HepG2 (cell line): ENCODE measurements around the gene AANAT. TPM values are rescaled to one million over a fixed set of nuclear protein-coding genes. Genes with fewer than 3 reads are reported as not detected.

ENCODE experiments used
- BRD4 ChIP-seq: sonication (generic); formaldehyde crosslinking; IDR thresholded peaks from 2 replicates; pipeline ENCODE4 v1.4.0; 2020; ENCODE audit warnings: missing genetic modification reagents
- CBX1 ChIP-seq: IDR thresholded peaks from one replicate; pipeline ENCODE4 v1.6.1; 2016; ENCODE audit warnings: antibody characterized with exemption, low read depth
- CBX2 ChIP-seq, 2 experiments: fragments of 200-600 bp in 1 of 2; sonication (generic); formaldehyde crosslinking in 1 of 2; IDR thresholded peaks; 2 replicates each; pipeline versions ENCODE4 v1.7.0 to v1.8.1; 2018 to 2022; ENCODE audit warnings: low read depth in 2 of 2, low read length in 1 of 2, mild to moderate bottlenecking in 1 of 2, missing genetic modification reagents in 1 of 2
- HMG20A ChIP-seq: IDR thresholded peaks from 2 replicates; pipeline ENCODE4 v1.6.1; 2016; ENCODE audit warnings: borderline replicate concordance
- HNRNPH1 ChIP-seq: fragments of 200-400 bp; formaldehyde crosslinking; optimal IDR thresholded peaks from 2 replicates; pipeline ENCODE3; 2017; ENCODE audit warnings: mild to moderate bottlenecking, low read depth, low read length
- HNRNPLL ChIP-seq: fragments of 200-400 bp; formaldehyde crosslinking; IDR thresholded peaks from 2 replicates; pipeline ENCODE4 v1.6.1; 2017; ENCODE audit warnings: mild to moderate bottlenecking, low read depth, low read length; ENCODE audit not compliant: poor library complexity, severe bottlenecking
- JARID2 ChIP-seq: sonication (generic); formaldehyde crosslinking; IDR thresholded peaks from 2 replicates; pipeline ENCODE4 v1.8.1; 2023; ENCODE audit warnings: missing genetic modification reagents, inconsistent platforms; ENCODE audit not compliant: insufficient replicate concordance
- KLF13 ChIP-seq: sonication (generic); formaldehyde crosslinking; IDR thresholded peaks from 2 replicates; pipeline ENCODE4 v1.4.0; 2020; ENCODE audit warnings: mild to moderate bottlenecking, missing genetic modification reagents
- SSRP1 ChIP-seq: IDR thresholded peaks from 2 replicates; pipeline ENCODE4 v1.6.1; 2016; ENCODE audit warnings: control low read depth
- ZBTB21 ChIP-seq: sonication (generic); formaldehyde crosslinking; IDR thresholded peaks from 2 replicates; pipeline ENCODE4 v1.4.0; 2020; ENCODE audit warnings: missing genetic modification reagents
- ZFAT ChIP-seq: sonication (generic); formaldehyde crosslinking; conservative IDR thresholded peaks from 2 replicates; pipeline ENCODE4 v1.8.1; 2023; ENCODE audit warnings: missing genetic modification reagents, inconsistent platforms
- ZKSCAN8 ChIP-seq: IDR thresholded peaks from 2 replicates; pipeline ENCODE4 v1.6.1; 2016; ENCODE audit warnings: borderline replicate concordance, missing genetic modification reagents, missing compliant biosample characterization
- ZNF33B ChIP-seq: sonication (generic); formaldehyde crosslinking; IDR thresholded peaks from 2 replicates; pipeline ENCODE4 v1.5.1; 2020; ENCODE audit warnings: mild to moderate bottlenecking, missing genetic modification reagents
- ZNF550 ChIP-seq: sonication (generic); formaldehyde crosslinking; IDR thresholded peaks from 2 replicates; pipeline ENCODE4 v1.4.0; 2020; ENCODE audit warnings: mild to moderate bottlenecking, missing genetic modification reagents, borderline replicate concordance
- ZNF597 ChIP-seq: sonication (generic); formaldehyde crosslinking; IDR thresholded peaks from 2 replicates; pipeline ENCODE4 v1.5.0; 2020; ENCODE audit warnings: missing genetic modification reagents
- ZNF598 ChIP-seq: sonication (generic); formaldehyde crosslinking; IDR thresholded peaks from 2 replicates; pipeline ENCODE4 v1.5.1; 2020; ENCODE audit warnings: mild to moderate bottlenecking, missing genetic modification reagents, borderline replicate concordance
- ZNF609 ChIP-seq: sonication (generic); formaldehyde crosslinking; IDR thresholded peaks from 2 replicates; pipeline ENCODE4 v1.4.0; 2020; ENCODE audit warnings: mild to moderate bottlenecking, missing genetic modification reagents, borderline replicate concordance
- ZNF709 ChIP-seq: sonication (generic); formaldehyde crosslinking; IDR thresholded peaks from 2 replicates; pipeline ENCODE4 v1.5.0; 2020; ENCODE audit warnings: mild to moderate bottlenecking, missing genetic modification reagents
- ZNF788 ChIP-seq: sonication (generic); formaldehyde crosslinking; IDR thresholded peaks from 2 replicates; pipeline ENCODE4 v1.5.0; 2020; ENCODE audit warnings: mild to moderate bottlenecking, missing genetic modification reagents, borderline replicate concordance
- ZNF792 ChIP-seq: IDR thresholded peaks from 2 replicates; pipeline ENCODE4 v1.6.1; 2016
- polyA plus RNA-seq, 8 experiments: library from polyadenylated mRNA; depleted of rRNA in 3 of 8; stranded (reverse) in 7 of 8; unstranded in 1 of 8; fragments of >200 nt; fragmentation: Illumina TruSeq in 4 of 8; extraction: Trizol in 4 of 8; gene quantifications; 2 replicates each; pipeline versions ENCODE4 v1.2.1 to v1.2.3, GENCODE V29; 2011 to 2016; ENCODE audit warnings: low read depth in 4 of 8, missing spikeins in 1 of 8, mixed read lengths in 1 of 8; ENCODE audit not compliant: insufficient read depth in 1 of 8
- total RNA-seq, 5 experiments: library from RNA; depleted of rRNA; stranded (reverse); fragments of >200 nt; fragmentation: Illumina TruSeq; extraction: Trizol; gene quantifications; 2 replicates each; pipeline ENCODE4 v1.2.3, GENCODE V29; 2016; ENCODE audit warnings: low read depth in 1 of 5
- TF ChIP-seq, protein P1 (sequence below): sonication (generic); formaldehyde crosslinking; IDR thresholded peaks from 2 replicates; pipeline ENCODE4 v1.5.1; 2020; ENCODE audit warnings: mild to moderate bottlenecking, missing genetic modification reagents, borderline replicate concordance

The AANAT gene
- total and polyA plus RNA-seq, 2 of the 13 experiments (the other 11 are each of a cell fraction or from before 2014, with no cell fraction given): 0.07 TPM; not detected in 1

DNA sequence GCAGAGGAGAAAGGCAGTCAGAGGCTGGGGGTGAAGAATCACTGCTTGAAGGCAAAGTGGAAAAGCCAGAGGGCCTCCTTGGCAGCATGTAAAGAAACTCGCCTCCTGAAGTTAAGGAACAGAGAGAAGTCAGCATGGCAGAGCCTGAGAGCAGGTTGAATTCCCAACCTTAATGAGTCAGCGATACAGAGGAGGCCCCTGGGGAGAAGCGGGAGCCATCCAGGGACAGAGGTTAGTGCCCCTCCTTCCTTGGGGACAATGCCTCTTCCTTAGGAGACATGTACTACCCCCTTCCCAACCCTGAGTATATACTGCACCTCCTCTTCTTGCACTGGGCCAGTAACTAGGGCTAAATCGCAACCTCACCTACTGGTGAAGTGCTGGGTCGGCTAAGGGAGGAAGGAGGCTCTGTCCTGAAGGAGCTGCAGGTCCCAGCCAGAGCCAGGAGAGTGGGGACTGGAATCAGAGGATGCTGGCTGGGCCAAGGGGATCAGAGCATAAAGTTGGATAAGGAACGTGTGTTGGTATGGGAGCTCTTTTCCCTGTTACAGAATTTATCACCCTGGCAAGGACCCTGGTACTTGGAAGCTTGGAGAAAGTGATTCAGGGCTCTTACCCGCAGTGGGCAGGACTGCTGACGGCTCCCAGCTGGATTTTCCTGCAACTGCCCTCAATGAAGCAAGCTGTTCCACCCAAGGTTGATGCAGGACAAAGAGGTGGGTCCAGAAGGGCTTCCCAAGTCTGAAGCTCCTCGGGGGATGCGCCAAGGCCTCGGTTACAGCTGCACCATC, 5.4 kb upstream of the AANAT start (continued):
- TF ChIP-seq, protein P1, sequence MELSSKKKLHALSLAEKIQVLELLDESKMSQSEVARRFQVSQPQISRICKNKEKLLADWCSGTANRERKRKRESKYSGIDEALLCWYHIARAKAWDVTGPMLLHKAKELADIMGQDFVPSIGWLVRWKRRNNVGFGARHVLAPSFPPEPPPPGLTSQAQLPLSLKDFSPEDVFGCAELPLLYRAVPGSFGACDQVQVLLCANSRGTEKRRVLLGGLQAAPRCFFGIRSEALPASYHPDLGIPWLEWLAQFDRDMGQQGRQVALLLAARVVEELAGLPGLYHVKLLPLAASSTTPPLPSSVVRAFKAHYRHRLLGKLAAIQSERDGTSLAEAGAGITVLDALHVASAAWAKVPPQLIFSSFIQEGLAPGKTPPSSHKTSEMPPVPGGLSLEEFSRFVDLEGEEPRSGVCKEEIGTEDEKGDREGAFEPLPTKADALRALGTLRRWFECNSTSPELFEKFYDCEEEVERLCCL (CRISPR knock-in tag): no peak
- no peak for TF ChIP-seq ZNF597
- TF ChIP-seq HNRNPLL: no peak
- no peak for TF ChIP-seq HMG20A (CRISPR knock-in tag)
- TF ChIP-seq CBX1: no peak
- no peak for TF ChIP-seq ZBTB21 (CRISPR knock-in tag)
- TF ChIP-seq BRD4: no peak
- no peak for TF ChIP-seq ZNF609 (CRISPR knock-in tag)
- TF ChIP-seq HNRNPH1: no peak
- TF ChIP-seq JARID2 (CRISPR knock-in tag): no peak
- TF ChIP-seq ZNF709 (CRISPR knock-in tag): no peak
- TF ChIP-seq ZKSCAN8 (CRISPR knock-in tag): no peak
- TF ChIP-seq SSRP1 (CRISPR knock-in tag): no peak
- no peak for TF ChIP-seq ZFAT (CRISPR knock-in tag)
- TF ChIP-seq CBX2 (IDR thresholded peaks at IDR 0.05; ENCODE audit: low read depth, low read length): no peak
- no peak for TF ChIP-seq CBX2 (CRISPR knock-in tag; IDR thresholded peaks at IDR 0.05; ENCODE audit: low read depth)
- no peak for TF ChIP-seq KLF13 (CRISPR knock-in tag)
- peak; percentile 32; the same call in 1 of the 2 replicates for TF ChIP-seq ZNF598
- no peak for TF ChIP-seq ZNF792 (CRISPR knock-in tag)
- 0 out of 2 replicates have a peak, but pooled peaks have one; percentile 23 for TF ChIP-seq ZNF33B (CRISPR knock-in tag)
- no peak for TF ChIP-seq ZNF550
- TF ChIP-seq ZNF788 (CRISPR knock-in tag): peak; percentile 42; the same call in 1 of the 2 replicates
